ES-I3 (cell line): ENCODE measurements around the gene LRRC4C.

Experiments
- H3K36me3 ChIP-seq: 2 replicates; pipeline ENCODE4 v1.6.1; 2013; ENCODE audit warnings: mild to moderate bottlenecking, low read length, control low read depth, moderate library complexity; ENCODE audit not compliant: insufficient read depth
- H3K4me1 ChIP-seq: 2 replicates; pipeline ENCODE4 v1.6.1; 2013; ENCODE audit warnings: mild to moderate bottlenecking, control low read depth, low read length; ENCODE audit not compliant: insufficient read depth
- H3K9ac ChIP-seq: 2 replicates; pipeline ENCODE4 v1.6.1; 2013; ENCODE audit warnings: low read depth, mild to moderate bottlenecking, low read length, moderate library complexity
- H3K9me3 ChIP-seq: 2 replicates; pipeline ENCODE4 v1.6.1; 2013; ENCODE audit warnings: mild to moderate bottlenecking, low read length, moderate library complexity; ENCODE audit not compliant: control insufficient read depth, insufficient read depth

Gene LRRC4C

GRCh38 chr11:40273192-40273732, 1186.2 kb downstream of the LRRC4C start:
- no peaks in the 10 kb centered on the region for H3K4me1 ChIP-seq
- H3K36me3 ChIP-seq, result no peaks in the 10 kb centered on the region
- H3K9ac ChIP-seq, result no peak overlapping the region
- H3K9me3 ChIP-seq, result no peaks in the 10 kb centered on the region

- H3K36me3 ChIP-seq, result no peaks in the 10 kb centered on the region
- H3K9me3 ChIP-seq, result no peaks in the 10 kb centered on the region
- no peak overlapping the region for H3K9ac ChIP-seq
- H3K4me1 ChIP-seq, result no peaks in the 10 kb centered on the region
These were observed 1188.1 kb downstream of the LRRC4C start for GRCh38 chr11:40271361-40271760.

- Histone ChIP-seq H3K9ac (no peak overlapping the region), H3K9me3 (no peaks in the 10 kb centered on the region), H3K4me1 (no peaks in the 10 kb centered on the region), H3K36me3 (no peaks in the 10 kb centered on the region)
These were observed 1189.6 kb downstream of the LRRC4C start for GRCh38 chr11:40269865-40270264.

DNA sequence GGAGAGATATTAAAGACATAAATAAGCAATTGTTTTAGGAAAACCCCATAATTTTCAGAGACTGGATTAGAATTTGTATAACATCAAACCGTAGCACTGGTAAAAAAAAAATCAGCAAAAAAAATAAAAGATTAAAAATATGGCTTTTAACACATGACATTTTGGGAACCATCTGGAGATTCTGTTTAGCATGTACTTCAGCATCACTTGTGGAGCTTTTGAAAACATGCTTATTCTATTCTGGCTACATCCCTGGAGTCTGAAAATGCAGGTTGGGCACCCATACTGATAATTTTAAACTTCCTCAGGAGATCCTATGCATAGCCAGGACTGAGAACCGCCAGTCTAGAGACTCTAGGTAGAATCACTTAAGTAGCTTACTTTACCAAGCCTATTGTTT, 1190.9 kb downstream of the LRRC4C start:
- Histone ChIP-seq H3K9ac (no peak overlapping the region), H3K36me3 (no peaks in the 10 kb centered on the region), H3K4me1 (no peaks in the 10 kb centered on the region), H3K9me3 (no peaks in the 10 kb centered on the region)

- no peaks in the 10 kb centered on the region for H3K4me1 ChIP-seq
- no peak overlapping the region for H3K9ac ChIP-seq
- H3K9me3 ChIP-seq, result no peaks in the 10 kb centered on the region
- no peaks in the 10 kb centered on the region for H3K36me3 ChIP-seq
These were observed 1204.0 kb downstream of the LRRC4C start for GRCh38 chr11:40255457-40255856.

GRCh38 chr11:40253166-40253565, 1206.3 kb downstream of the LRRC4C start:
- Histone ChIP-seq H3K36me3 (no peaks in the 10 kb centered on the region), H3K4me1 (no peaks in the 10 kb centered on the region), H3K9ac (no peak overlapping the region)

DNA sequence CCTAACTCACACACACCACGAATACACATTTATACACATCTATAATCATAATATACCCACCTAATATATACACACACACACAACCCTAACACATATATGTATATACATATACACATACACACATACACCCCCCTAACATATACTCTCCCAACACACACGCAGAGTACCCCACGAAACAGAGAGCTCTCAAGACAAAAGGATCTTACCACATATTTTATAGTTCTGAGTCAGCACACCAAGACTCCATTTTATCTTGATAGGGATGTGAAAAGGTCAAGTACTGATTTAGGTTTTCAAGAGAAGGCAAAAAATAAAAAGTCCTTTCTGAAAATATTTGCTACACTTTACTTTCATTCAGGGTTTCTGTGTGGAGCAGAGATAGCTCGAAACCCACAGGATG, 1207.2 kb downstream of the LRRC4C start:
- Histone ChIP-seq H3K9me3 (no peaks in the 10 kb centered on the region), H3K4me1 (peaks cover 4% of the 10 kb centered on the region), H3K36me3 (no peaks in the 10 kb centered on the region), H3K9ac (no peak overlapping the region)

More at GRCh38 chr11:40253166-40253565, 1206.3 kb downstream of the LRRC4C start:
- H3K9me3 ChIP-seq, result no peaks in the 10 kb centered on the region

- Histone ChIP-seq H3K9me3 (no peaks in the 10 kb centered on the region), H3K4me1 (peaks cover 6% of the 10 kb centered on the region), H3K9ac (no peak overlapping the region), H3K36me3 (no peaks in the 10 kb centered on the region)
These were observed 1212.5 kb downstream of the LRRC4C start for GRCh38 chr11:40246983-40247382.

DNA sequence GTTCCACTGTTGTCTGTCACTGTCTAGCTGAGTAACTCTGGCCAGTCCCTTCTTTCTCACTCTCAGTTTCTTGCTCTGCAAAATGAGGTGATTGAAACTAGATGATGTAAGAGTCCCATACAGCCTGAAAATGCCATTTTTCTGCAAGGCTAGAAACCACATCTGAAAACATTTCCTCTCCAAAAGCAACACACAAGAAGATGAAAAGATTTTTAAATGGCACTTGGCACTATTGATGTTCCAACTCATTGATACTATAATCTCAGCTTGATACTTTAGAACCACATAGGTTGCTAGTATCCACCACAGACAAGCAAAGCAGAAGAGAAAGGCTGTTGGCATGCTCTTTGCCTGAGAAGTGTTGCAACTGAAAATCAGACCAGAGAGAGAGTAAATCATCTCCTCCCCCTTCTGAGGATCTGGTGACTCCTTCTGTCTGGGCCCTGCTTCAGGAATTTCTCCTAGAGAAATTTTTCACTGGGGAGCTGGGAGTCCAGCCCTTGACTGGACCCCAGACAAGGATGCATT, 1217.9 kb downstream of the LRRC4C start:
- no peak overlapping the region for H3K9ac ChIP-seq

DNA sequence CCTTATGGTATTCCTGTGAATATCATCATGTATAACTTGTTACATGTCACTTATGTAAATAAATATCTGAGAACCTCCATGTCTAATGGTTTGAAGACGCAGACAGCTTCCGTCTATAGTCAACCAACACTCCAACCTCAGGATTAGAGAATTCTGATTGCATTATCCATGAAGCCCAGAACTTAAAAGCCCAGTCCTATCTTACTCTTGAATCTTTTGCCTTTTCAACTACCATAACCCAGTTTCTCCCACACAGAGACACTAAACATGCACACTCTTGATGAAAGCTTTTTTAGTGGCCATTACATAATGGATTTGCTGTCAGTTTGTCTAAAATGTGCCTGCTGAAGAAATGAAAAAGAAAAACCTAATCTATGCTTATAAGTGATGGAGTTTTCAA, 1219.2 kb downstream of the LRRC4C start:
- H3K4me1 ChIP-seq, result no peaks in the 10 kb centered on the region; the same call in 1 of the 2 replicates
- no peaks in the 10 kb centered on the region for H3K36me3 ChIP-seq
- H3K9me3 ChIP-seq, result no peaks in the 10 kb centered on the region
- no peak overlapping the region for H3K9ac ChIP-seq

More for the DNA sequence above, 1217.9 kb downstream of the LRRC4C start:
- Histone ChIP-seq H3K36me3 (no peaks in the 10 kb centered on the region), H3K4me1 (no peaks in the 10 kb centered on the region; the same call in 1 of the 2 replicates), H3K9me3 (no peaks in the 10 kb centered on the region)

GRCh38 chr11:40236526-40236925, 1222.9 kb downstream of the LRRC4C start:
- no peaks in the 10 kb centered on the region for H3K36me3 ChIP-seq
- H3K9me3 ChIP-seq, result no peaks in the 10 kb centered on the region
- no peak overlapping the region for H3K9ac ChIP-seq
- no peaks in the 10 kb centered on the region; the same call in 1 of the 2 replicates for H3K4me1 ChIP-seq

DNA sequence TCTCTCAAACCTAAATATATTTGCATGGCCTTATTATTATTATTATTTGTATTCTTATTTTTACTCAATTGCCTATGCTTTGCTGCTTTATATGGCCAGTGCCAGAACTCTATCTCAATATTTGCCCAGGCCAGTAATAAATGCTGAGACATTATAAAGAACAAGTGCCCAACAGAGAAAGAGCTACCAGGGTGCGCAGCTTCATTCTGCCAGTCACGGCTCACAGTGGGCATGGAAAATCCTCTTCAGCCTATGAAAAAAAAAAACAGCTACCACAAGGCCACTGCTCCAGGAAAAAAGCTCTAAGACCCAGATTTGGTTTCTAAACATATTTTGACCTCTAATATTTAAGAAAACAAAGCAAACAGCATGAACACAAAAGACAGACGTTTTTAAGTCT, 1223.6 kb downstream of the LRRC4C start:
- Histone ChIP-seq H3K9me3 (no peaks in the 10 kb centered on the region), H3K9ac (no peak overlapping the region), H3K36me3 (no peaks in the 10 kb centered on the region), H3K4me1 (no peaks in the 10 kb centered on the region)

DNA sequence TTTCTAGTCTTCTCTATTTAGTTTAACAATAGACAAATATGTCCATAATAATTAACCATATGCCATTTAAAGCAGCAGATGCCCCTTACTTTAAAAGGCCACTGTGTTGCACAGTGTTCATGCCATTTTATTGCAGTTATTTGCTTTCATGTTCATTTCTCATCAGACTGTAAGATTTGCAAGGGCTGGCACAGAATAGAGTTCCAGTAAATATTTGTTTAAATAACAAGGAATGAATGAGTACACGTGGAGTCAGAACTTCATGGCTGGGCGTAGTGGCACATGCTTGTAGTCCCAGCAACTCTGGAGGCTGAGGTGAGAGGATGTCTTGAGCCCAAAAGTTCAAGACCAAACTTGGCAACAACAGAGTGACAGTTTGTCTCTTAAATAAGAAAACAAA, 1228.6 kb downstream of the LRRC4C start:
- Histone ChIP-seq H3K9me3 (no peaks in the 10 kb centered on the region), H3K36me3 (no peaks in the 10 kb centered on the region), H3K9ac (no peak overlapping the region), H3K4me1 (peaks cover 11% of the 10 kb centered on the region; the same call in 1 of the 2 replicates)

GRCh38 chr11:40228662-40229061, 1230.8 kb downstream of the LRRC4C start:
- no peaks in the 10 kb centered on the region for H3K36me3 ChIP-seq
- H3K4me1 ChIP-seq, result peaks cover 11% of the 10 kb centered on the region; the same call in 1 of the 2 replicates
- no peaks in the 10 kb centered on the region for H3K9me3 ChIP-seq
- no peak overlapping the region for H3K9ac ChIP-seq

GRCh38 chr11:40227730-40228129, 1231.7 kb downstream of the LRRC4C start:
- H3K4me1 ChIP-seq, result peaks cover 11% of the 10 kb centered on the region; the same call in 1 of the 2 replicates
- no peak overlapping the region for H3K9ac ChIP-seq
- H3K9me3 ChIP-seq, result no peaks in the 10 kb centered on the region
- no peaks in the 10 kb centered on the region for H3K36me3 ChIP-seq
